HG03064 (cell line): ENCODE results near the gene LRRC38.

ENCODE experiments used
- ATAC-seq: cut with Tn5 transposase; IDR thresholded peaks from one replicate; pipeline ENCODE4 v1.9.1; 2021; ENCODE audit warnings: low read depth; ENCODE audit not compliant: unreplicated experiment

LRRC38 gene

GRCh38 chr1:13517193-13517812 lies 3.5 kb upstream of the LRRC38 start:
- ATAC-seq = no peak

- no peak for ATAC-seq
Observed at GRCh38 chr1:13516606-13517005, 2.8 kb upstream of the LRRC38 start.

- no peak for ATAC-seq
Observed at GRCh38 chr1:13514821-13515220, 1.0 kb upstream of the LRRC38 start.

DNA sequence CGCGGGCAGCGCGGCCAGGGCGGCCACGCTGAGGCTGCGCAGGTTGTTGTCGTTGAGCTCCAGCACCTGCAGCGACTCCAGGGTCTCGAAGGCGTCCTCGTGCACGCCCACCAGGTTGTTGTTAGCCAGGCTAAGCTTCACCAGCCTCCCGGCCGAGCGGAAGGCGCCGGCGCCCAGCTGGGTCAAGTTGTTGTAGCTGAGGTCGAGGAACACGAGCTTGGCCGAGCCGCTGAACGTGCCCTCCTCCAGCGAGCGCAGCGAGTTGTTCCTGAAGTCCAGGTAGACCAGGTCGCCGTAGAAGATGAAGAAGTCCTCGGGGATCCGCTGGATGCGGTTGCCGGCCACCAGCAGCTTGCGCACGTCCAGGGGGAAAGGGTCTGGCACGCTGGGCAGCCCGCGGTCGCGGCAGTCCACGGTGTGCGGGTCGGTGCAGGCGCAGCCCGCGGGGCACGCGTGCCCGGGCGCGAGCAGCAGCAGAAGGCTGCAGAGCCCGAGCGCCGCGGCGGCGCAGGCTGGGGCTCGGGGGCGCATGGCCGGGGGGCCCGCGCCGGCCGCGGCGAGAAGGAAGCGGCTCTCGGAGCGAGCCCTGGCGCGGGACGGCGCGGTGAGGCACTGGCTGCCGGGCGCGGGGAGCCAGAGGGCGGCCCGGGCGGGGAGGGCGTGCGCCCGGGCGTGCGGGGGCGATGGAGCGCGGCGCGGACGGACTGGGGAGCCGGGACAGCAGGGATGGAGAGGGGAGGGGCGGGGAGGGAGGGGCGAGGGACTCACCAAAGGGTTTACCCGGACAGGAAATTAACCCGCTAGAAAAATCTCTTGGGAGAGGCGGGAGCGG lies 524 bp downstream of the LRRC38 start:
- ATAC-seq = no peak

DNA sequence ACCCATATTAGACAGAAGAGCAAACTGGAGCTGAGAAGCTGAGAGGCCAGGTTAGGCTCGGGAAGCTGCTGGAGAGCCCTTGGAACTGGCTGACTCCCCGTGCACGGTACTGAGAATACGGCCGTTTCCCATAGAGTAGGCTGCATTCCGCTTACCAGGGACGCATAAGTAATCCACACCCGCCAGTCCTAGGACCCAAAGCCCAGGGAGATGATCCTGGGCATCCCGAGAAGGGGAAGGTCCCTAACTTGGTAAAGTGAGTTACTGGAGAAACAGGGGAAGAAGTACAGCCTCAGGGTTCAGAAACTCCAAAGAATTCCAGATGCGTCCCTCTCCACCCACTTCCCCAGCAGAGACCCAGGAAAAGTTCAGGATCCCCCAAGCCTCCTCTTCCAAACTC lies 1.3 kb downstream of the LRRC38 start:
- ATAC-seq = no peak

DNA sequence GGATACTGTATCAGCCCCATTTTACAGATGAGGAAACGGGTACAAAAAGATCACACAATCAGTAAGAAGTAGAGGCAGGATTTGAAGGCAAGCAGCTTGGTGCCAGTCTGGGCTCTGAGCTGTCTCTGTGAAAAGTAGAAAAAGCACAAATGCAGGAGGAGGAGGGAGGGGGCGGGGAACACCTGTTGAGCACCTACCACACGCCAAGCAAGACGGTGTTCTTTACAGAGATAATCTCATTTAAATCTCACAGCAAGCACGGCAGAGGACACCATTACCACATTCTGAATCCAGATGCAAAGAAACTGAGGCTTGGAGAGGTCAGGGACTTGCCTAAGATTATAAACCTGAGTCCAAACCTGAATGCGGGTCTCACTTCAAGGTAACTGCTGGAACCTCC lies 3.3 kb downstream of the LRRC38 start:
- no peak for ATAC-seq

GRCh38 chr1:13507075-13507474 lies 6.7 kb downstream of the LRRC38 start:
- no peak for ATAC-seq

DNA sequence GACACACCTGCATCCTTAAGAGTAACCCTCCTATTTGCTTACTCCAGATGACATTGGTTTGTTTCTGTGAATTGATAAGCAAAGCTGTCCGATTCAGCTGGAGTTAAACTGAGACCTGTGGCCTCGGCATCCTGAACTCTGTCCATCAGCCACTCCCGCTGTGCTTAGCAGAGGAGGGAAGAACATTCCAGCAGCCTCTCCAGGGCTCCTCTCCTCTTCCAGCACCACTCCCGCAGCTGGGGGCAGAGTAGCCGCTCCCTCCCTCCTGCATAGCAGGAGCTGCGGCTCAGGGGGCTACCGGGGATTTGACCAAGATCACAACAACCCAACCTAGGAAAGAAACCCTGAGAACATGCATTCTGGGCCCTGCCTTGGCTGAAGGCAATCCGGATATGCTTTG lies 8.8 kb downstream of the LRRC38 start:
- ATAC-seq = no peak

DNA sequence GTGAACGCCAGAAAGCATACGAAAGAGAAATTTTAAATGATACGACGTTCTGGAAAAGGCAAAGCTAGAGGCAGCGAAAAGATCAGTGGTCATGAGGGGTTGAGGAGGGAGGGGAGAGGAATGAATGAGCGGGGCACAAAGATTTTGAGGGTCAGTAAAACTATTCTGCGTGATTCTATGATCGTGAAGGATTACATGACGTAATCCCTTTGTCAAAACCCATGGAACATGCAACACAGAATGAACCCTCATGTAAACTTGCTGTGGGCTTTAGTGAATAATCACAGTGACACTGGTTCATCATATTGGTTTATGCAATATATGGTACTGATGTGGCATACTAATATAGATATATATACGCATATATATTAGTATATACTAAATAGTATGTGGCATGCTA lies 13.0 kb downstream of the LRRC38 start:
- no peak for ATAC-seq

DNA sequence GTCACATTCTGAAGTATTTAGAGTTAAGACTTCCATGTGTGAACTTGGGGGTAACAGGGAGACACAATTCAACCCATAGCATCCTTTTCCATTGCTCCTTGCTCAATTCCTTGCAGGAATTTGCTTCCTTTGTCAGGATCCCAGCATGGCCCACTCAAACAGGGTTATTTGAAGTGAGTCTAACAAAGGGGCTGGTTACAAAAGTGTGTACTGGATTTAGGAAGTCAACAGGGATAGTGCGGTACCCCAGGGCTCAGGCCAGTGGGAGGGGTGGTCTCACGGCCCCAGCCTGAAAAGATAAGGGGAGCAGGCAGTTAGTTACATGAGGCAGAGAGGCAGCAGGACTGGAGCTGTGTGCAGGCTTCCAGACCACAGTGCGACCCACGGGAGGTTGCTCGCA lies 14.4 kb downstream of the LRRC38 start:
- no peak for ATAC-seq

DNA sequence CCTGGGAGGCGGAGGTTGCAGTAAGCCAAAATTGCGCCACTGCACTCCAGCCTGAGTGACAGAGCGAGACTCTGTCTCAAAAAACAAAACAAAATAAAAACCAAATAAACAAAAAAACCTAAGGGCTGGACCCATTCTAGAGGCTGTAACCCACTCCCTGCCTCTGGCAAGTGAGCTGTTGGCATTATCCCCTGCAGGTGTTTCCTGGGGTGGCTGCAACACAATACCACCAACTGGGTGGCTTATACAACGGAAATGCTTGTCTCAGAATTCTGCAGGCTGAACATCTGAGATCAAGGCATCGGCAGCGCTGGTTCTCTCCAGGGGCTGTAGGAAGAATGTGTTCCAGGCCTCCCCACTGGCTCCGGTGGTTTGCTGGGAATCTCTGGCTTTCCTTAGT lies 15.2 kb downstream of the LRRC38 start:
- ATAC-seq = no peak

DNA sequence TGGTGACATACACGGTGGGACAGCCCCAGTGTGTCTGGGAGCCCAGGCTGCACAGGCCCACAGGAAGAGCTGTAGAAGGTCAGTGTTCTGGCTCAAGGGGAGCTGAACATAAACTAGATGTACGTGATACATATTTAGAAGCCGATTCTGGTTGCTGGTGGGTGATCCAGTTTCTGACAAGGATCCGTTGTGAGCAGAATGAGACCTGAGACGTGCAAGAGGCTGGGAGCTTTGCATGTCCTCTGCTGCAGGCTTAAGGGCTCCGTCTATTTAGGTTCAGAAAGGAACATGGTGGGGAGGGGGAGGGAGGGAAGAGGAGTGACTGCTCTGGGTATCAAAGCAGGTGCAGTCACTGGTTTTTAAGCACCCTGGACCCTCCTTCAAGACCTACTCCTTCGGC lies 18.6 kb downstream of the LRRC38 start:
- no peak for ATAC-seq

GRCh38 chr1:13494712-13495111 lies 19.1 kb downstream of the LRRC38 start:
- no peak for ATAC-seq

GRCh38 chr1:13494025-13494424 lies 19.8 kb downstream of the LRRC38 start:
- ATAC-seq = no peak

DNA sequence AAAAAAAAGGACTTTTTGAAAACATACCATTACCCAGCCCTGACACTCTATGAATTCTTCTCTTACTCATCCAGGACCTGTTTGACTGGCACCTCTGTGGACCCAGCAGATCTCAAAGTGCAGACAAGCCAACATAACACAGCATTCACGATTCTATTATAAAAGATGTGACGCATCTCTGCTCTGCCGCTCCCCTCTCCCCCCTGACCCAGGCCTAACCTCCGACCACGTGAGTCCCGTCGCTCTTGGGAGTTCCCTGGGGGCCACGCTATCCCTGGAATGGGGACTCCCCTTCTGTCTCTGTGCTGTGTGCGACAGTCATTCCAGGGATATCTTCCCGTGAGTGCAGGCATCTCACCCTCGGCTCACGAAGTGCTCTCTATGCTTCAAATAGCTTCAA lies 21.1 kb downstream of the LRRC38 start:
- no peak for ATAC-seq

DNA sequence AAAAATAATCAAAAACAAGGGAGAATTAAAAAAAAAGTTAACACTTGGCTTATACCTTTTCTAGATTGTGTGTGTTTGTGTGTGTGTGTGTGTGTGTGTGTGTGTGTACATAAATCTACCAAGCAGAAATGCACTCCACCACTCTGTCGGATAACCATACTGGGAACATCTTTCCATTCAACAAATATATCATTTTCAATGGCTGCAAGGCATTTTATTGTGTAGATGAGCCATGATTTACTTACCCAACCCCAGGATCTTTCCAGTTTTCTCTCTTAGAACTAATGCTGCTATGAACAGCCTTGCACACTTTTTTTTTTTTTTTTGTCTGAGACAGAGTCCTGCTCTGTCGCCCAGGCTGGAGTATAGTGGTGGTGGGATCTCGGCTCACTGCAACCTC lies 25.8 kb downstream of the LRRC38 start:
- ATAC-seq = no peak

- ATAC-seq = no peak
Observed at GRCh38 chr1:13487143-13487868, 26.5 kb downstream of the LRRC38 start.

DNA sequence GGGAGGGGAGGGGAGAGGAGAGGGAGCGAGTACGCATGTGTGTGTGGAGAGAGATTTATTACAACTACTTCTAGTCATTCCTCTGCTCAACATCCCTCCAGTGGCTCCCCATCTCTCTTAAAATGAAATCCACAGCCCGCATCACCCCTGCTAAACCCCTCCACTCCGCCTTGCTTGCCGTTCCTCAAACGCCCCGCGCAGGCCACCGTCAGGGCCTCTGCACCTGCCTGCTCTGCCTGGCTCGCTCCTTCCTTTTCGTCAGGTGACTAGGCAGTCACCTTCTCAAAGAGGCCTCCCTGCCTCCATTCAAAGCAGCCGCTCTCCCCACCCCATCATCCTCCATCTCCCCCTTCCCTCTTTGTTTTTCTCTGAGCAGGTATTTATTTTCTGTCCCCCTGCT lies 29.9 kb downstream of the LRRC38 start:
- ATAC-seq = no peak

DNA sequence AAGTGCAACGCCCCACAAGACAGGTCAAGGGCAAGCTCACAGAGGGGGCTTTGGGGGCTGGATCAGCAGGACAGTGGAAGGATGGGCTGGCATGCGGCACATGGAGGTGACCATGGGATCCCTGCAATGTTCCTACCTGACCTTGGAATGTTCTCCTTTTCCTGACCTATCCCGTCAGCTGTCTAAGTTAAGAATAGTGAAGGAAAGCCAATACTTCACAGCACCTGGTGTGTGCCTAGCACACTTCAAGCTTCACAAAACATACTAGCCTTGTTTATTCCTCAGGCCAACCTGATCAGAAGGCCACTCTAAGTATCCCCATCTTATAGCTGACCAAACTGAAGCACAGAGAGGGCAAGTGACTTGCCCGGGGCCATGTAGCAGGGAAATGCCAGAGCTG lies 31.2 kb downstream of the LRRC38 start:
- ATAC-seq = no peak

DNA sequence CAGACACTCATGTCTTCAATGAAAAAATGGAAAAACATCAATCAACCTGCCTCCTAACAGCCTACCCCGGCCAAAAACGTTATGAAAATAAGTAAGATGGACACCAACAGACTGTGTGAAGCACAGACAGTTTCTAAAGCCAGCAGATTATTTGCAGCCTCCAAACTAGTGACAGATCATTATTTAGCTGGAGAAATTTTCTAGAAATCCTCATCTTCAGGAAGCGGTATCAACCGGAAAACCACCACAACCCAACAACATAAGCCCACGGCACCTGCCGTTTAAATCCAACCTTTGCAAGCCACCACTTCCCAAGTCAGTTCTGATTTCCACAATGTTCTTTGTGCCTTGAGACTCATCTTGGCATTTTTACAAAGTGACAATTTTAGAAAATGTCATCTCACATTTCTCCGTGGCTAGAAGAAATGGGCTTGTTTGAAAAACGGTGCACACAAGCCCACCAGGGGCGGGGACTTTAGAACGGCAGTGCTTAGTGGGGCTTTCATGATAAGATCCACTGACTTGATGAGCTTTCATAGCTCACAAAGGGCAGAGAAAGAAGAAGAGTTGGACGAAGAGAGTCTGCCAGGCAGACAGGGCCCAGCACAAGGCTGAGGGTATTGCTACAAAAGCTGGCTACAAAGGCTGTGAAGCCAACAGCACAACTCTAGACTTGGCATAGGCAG lies 34.5 kb downstream of the LRRC38 start:
- no peak for ATAC-seq

DNA sequence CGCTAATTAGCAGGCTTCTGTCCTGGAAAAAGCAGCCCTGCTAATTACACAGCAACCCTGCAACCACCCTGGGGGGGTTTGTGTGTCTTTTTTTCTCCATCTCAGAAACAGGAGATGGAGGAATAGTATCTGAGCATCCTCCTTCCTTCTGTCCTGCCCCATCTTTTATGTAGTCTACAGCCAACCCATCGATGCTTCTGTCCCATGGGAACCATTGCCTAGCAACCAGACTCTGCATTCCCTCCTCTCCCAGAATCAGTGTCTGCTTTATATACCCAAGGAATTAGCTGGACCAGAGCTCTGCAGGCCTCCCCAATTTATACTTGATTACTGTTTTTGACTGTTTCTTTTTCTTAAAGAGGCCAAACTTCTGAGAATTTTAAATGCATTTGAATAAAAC lies 35.1 kb downstream of the LRRC38 start:
- no peak for ATAC-seq
